ENCODE data around the gene FGF12.

Gene FGF12

DNA sequence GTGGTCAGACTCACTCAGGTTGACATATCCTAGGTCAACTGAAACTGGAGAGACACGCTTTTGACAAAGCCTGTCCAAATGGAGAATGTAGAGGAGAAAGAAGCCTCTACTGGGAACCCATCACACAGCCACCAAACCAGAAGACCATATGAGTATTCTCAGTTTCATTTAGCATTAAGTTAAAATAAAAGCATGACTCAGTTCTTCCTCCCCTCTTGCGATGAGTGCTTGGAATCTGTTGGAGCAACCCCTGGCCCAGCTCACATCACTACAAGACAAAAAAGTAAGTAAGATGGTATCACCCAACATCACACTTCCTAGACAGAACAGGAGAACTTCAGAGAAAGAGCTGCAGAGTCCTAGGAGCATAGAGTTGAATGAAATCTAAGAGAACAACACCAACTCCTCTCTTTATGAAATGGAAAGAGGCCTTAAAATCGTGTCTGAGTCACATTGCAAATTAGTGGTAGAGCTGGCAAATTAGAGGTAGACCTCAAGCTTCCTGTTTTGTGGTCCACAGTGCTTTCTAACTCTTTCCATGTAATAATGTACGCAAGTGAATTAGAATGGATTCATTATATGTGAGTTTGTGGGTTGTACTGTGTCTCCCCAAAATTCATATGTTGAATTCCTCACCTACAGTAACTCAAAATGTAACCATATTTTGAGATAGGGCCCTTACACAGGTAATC is 51.2 kb downstream of the FGF12 start:
- no peak overlapping the region for H3K4me2 ChIP-seq (ENCODE audit: low read length)
- H3K27me3 ChIP-seq (ENCODE audit: control insufficient read depth, insufficient read depth, low read length): no peaks in the 10 kb centered on the region
- no peaks in the 10 kb centered on the region for H3K36me3 ChIP-seq (ENCODE audit: insufficient read depth, low read length)
- no peaks in the 10 kb centered on the region for H3K4me1 ChIP-seq (ENCODE audit: control insufficient read depth, insufficient read depth, low read length)
- no peaks in the 10 kb centered on the region for H3K9me3 ChIP-seq (replicated peaks; ENCODE audit: low read length)
- H3K4me3 ChIP-seq (ENCODE audit: low read length): no peak overlapping the region
- no peak overlapping the region for H3K9ac ChIP-seq (ENCODE audit: low read depth, low read length)

DNA sequence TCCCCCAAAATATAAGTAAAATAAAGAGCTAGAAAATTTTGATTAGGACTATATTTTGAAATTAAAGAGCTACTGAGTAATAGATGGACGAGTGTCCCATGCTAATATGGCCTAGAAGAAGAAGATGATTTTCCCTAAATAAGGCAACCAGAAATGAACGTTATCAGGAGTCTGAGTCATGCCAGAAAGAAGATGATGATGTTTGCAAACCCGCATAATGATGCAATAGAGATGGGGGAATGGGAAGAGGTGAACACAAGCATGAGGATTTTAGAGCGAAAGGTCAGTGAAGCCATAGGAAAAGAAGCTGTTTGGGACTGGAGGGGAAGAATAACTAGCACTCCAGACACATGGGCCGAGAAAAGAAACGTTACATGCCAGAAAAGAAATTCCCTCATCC is 71.7 kb downstream of the FGF12 start:
- no peaks in the 10 kb centered on the region for H3K36me3 ChIP-seq (ENCODE audit: insufficient read depth, low read length)
- no peak overlapping the region for H3K4me3 ChIP-seq (ENCODE audit: low read length)
- H3K4me2 ChIP-seq (ENCODE audit: low read length): no peak overlapping the region
- no peaks in the 10 kb centered on the region for H3K4me1 ChIP-seq (ENCODE audit: control insufficient read depth, insufficient read depth, low read length)
- no peaks in the 10 kb centered on the region for H3K9me3 ChIP-seq (replicated peaks; ENCODE audit: low read length)
- H3K9ac ChIP-seq (ENCODE audit: low read depth, low read length): no peak overlapping the region
- no peaks in the 10 kb centered on the region for H3K27me3 ChIP-seq (ENCODE audit: control insufficient read depth, insufficient read depth, low read length)

DNA sequence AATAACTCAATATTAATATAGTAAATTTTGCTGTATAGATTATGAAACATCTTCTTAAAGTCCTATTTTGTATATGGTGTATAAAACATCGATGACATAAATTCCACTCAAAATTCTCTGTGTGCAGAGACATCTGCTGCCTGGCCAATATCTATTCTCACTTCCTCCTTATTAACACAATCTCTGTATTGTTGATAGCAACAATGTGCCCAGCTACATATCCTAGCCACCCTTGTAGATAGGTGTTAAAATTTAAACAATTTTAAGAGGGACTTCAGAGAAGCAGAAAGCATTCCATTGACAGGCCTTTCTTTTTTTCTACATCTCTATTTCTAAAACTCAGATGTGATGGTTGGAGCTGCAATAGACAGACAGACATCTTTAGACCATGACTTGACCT is 72.3 kb downstream of the FGF12 start:
- no peak overlapping the region for H3K9ac ChIP-seq (ENCODE audit: low read depth, low read length)
- H3K4me3 ChIP-seq (ENCODE audit: low read length): no peak overlapping the region
- no peak overlapping the region for H3K4me2 ChIP-seq (ENCODE audit: low read length)
- no peaks in the 10 kb centered on the region for H3K9me3 ChIP-seq (replicated peaks; ENCODE audit: low read length)
- no peaks in the 10 kb centered on the region for H3K4me1 ChIP-seq (ENCODE audit: control insufficient read depth, insufficient read depth, low read length)
- H3K36me3 ChIP-seq (ENCODE audit: insufficient read depth, low read length): no peaks in the 10 kb centered on the region
- no peaks in the 10 kb centered on the region for H3K27me3 ChIP-seq (ENCODE audit: control insufficient read depth, insufficient read depth, low read length)

DNA sequence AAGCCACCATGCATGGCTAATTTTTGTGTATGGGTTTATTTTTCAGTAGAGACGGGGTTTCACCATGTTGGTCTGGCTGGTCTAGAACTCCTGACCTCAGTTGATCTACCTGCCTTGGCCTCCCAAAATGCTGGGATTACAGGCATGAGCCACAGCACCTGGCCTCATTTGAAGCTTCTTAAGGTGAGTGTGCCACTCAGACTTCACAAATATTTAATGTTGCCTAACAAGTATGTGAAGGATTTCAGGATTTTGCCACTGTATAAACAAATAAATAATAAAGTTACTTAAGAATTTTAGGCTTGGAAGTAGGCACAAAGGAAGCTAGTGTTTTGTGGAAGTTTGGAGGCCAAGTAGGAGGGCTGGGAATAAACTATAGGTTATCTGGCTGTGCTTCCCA is 73.5 kb downstream of the FGF12 start:
- no peaks in the 10 kb centered on the region for H3K36me3 ChIP-seq (ENCODE audit: insufficient read depth, low read length)
- H3K4me1 ChIP-seq (ENCODE audit: control insufficient read depth, insufficient read depth, low read length): no peaks in the 10 kb centered on the region
- no peak overlapping the region for H3K9ac ChIP-seq (ENCODE audit: low read depth, low read length)
- no peaks in the 10 kb centered on the region for H3K9me3 ChIP-seq (replicated peaks; ENCODE audit: low read length)
- H3K27me3 ChIP-seq (ENCODE audit: control insufficient read depth, insufficient read depth, low read length): no peaks in the 10 kb centered on the region
- no peak overlapping the region for H3K4me3 ChIP-seq (ENCODE audit: low read length)
- H3K4me2 ChIP-seq (ENCODE audit: low read length): no peak overlapping the region

DNA sequence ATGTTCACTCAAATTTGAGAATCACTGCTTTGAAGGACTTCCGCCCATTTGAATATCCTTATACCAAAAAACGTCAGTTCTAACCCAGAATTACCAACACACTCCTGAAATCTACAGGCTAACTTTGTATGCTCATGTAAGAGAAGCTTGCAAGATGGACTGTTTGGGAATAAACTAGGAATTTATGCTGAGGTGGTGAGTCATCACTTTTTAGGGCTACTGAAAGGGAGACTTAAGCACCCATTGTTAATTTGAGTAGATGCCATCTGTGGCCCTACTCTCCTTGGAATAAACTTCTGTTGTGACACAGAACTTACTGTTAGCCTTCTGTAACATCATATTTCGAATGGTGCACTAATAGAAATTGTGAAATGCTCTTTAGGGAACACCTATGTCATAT is 74.6 kb downstream of the FGF12 start:
- no peak overlapping the region for H3K9ac ChIP-seq (ENCODE audit: low read depth, low read length)
- no peaks in the 10 kb centered on the region for H3K4me1 ChIP-seq (ENCODE audit: control insufficient read depth, insufficient read depth, low read length)
- no peaks in the 10 kb centered on the region for H3K9me3 ChIP-seq (replicated peaks; ENCODE audit: low read length)
- no peaks in the 10 kb centered on the region for H3K27me3 ChIP-seq (ENCODE audit: control insufficient read depth, insufficient read depth, low read length)
- H3K36me3 ChIP-seq (ENCODE audit: insufficient read depth, low read length): no peaks in the 10 kb centered on the region
- H3K4me3 ChIP-seq (ENCODE audit: low read length): no peak overlapping the region
- no peak overlapping the region for H3K4me2 ChIP-seq (ENCODE audit: low read length)

DNA sequence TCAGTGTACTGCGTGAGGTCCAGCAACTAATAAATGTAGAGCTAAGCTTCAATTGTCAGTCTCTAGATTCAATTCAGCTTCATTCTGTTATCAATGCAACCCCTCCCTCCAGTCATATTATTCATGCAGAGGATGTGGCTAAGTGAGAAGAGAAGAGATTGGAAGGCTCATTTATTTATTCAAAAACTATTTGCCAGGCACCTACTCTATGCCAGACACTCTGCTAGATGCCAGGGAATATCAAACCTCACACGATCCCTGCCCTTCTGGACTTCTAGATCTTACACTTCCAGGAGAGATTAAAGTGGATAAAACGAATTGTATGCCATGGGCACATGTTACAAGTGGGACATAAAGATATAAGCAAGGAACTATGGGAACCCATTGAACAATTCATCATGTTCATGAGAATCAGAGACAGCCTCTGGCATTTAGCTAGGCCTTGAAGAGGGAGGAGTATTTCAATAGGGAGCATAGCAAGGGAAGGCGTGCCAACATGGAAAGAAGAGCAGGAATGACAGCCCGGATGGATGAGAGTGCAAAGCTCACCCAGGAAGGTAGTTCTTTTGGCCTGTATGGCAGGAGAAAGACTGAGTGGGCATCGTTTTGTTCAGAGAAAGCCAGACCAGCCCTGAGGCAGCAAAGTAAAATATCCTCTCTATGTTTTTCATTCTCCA is 75.4 kb downstream of the FGF12 start:
- Histone ChIP-seq H3K4me1 (ENCODE audit: control insufficient read depth, insufficient read depth, low read length) (no peaks in the 10 kb centered on the region), H3K36me3 (ENCODE audit: insufficient read depth, low read length) (no peaks in the 10 kb centered on the region), H3K27me3 (ENCODE audit: control insufficient read depth, insufficient read depth, low read length) (no peaks in the 10 kb centered on the region), H3K4me2 (ENCODE audit: low read length) (no peak overlapping the region), H3K9me3 (replicated peaks; ENCODE audit: low read length) (no peaks in the 10 kb centered on the region), H3K9ac (ENCODE audit: low read depth, low read length) (no peak overlapping the region), H3K4me3 (ENCODE audit: low read length) (no peak overlapping the region)

DNA sequence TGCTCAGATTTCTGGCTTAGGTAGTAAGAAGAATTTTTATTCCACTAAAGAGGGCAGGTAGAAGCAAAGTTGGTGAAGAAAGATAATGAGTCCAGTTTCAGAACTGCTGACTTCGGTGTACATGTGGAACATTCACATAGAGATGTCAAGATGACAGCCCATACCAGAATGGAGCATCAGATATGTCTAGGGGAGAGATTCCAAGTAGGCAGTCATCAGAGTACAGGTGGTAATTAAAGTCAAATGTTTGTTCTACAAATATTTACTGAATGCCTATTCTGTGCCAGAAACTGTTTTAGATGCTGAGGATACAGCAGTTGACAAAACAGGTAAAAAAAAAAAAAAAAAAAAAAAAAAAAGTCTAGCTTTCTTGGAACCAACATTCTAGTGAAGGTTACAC is 81.9 kb downstream of the FGF12 start:
- no peaks in the 10 kb centered on the region for H3K4me1 ChIP-seq (ENCODE audit: control insufficient read depth, insufficient read depth, low read length)
- H3K9me3 ChIP-seq (replicated peaks; ENCODE audit: low read length): no peaks in the 10 kb centered on the region
- no peak overlapping the region for H3K4me3 ChIP-seq (ENCODE audit: low read length)
- no peaks in the 10 kb centered on the region for H3K36me3 ChIP-seq (ENCODE audit: insufficient read depth, low read length)
- no peak overlapping the region for H3K9ac ChIP-seq (ENCODE audit: low read depth, low read length)
- no peaks in the 10 kb centered on the region for H3K27me3 ChIP-seq (ENCODE audit: control insufficient read depth, insufficient read depth, low read length)
- H3K4me2 ChIP-seq (ENCODE audit: low read length): no peak overlapping the region

DNA sequence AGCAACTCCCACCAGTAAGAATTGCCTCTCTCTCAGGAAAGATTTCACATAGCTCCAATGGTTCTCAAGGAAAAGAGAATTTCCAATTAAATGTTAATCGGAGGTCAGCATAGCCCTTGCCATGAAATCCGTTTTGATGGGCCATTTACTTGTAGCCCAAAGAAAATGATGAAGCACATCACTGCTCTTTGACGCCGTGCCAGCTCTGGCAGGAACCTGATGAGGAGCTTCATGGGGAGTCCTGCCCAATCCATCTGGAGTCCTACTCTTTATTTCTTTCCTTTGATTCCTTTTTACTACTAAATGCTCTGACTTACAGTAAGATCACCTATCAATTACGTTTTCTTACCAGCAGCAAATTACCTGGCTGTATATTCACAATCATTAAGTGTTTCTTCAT is 84.7 kb downstream of the FGF12 start:
- Histone ChIP-seq H3K4me3 (ENCODE audit: low read length) (no peak overlapping the region), H3K27me3 (ENCODE audit: control insufficient read depth, insufficient read depth, low read length) (no peaks in the 10 kb centered on the region), H3K9ac (ENCODE audit: low read depth, low read length) (no peak overlapping the region), H3K4me1 (ENCODE audit: control insufficient read depth, insufficient read depth, low read length) (no peaks in the 10 kb centered on the region), H3K36me3 (ENCODE audit: insufficient read depth, low read length) (no peaks in the 10 kb centered on the region), H3K9me3 (replicated peaks; ENCODE audit: low read length) (no peaks in the 10 kb centered on the region), H3K4me2 (ENCODE audit: low read length) (no peak overlapping the region)

DNA sequence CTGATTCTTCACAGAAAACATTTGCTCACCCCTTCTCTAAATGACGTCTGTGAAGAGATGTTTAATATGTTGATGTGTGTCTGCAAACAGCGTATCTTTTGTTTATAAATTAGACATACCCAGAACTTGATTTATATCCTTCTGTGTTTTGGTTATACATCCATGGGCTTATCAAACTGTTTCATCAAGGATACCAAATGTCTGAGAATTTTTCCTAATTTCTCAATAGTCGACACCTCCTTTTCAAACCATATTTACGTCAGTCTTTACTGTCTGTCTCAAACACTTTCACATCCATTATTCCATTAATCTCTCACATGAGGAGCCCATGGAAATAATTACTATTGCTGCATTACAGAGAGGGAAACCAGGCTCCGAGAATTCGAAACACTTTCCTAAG is 85.4 kb downstream of the FGF12 start:
- Histone ChIP-seq H3K4me1 (ENCODE audit: control insufficient read depth, insufficient read depth, low read length) (no peaks in the 10 kb centered on the region), H3K9me3 (replicated peaks; ENCODE audit: low read length) (no peaks in the 10 kb centered on the region), H3K27me3 (ENCODE audit: control insufficient read depth, insufficient read depth, low read length) (no peaks in the 10 kb centered on the region), H3K36me3 (ENCODE audit: insufficient read depth, low read length) (no peaks in the 10 kb centered on the region), H3K4me3 (ENCODE audit: low read length) (no peak overlapping the region), H3K9ac (ENCODE audit: low read depth, low read length) (no peak overlapping the region), H3K4me2 (ENCODE audit: low read length) (no peak overlapping the region)

DNA sequence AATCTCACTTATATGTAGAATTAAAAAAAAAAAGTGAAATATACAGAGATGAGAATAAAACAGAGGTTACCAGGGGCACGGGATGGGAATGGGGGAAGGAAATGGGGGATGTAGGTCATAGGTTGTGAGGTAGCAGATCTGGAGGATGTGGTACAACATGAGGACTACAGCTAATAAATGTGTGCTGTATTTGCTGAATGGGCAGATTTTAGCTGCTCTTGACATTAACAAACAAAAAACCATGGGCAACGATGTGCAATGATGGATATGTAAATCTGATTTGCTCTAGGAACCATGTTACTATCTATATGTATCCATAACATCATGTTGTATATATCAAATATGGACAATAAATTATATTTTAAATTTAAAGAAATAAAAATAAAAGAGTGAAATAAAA is 87.4 kb downstream of the FGF12 start:
- Histone ChIP-seq H3K9me3 (replicated peaks; ENCODE audit: low read length) (no peaks in the 10 kb centered on the region), H3K9ac (ENCODE audit: low read depth, low read length) (no peak overlapping the region), H3K4me2 (ENCODE audit: low read length) (no peak overlapping the region), H3K27me3 (ENCODE audit: control insufficient read depth, insufficient read depth, low read length) (no peaks in the 10 kb centered on the region), H3K4me1 (ENCODE audit: control insufficient read depth, insufficient read depth, low read length) (no peaks in the 10 kb centered on the region), H3K4me3 (ENCODE audit: low read length) (no peak overlapping the region), H3K36me3 (ENCODE audit: insufficient read depth, low read length) (no peaks in the 10 kb centered on the region)

DNA sequence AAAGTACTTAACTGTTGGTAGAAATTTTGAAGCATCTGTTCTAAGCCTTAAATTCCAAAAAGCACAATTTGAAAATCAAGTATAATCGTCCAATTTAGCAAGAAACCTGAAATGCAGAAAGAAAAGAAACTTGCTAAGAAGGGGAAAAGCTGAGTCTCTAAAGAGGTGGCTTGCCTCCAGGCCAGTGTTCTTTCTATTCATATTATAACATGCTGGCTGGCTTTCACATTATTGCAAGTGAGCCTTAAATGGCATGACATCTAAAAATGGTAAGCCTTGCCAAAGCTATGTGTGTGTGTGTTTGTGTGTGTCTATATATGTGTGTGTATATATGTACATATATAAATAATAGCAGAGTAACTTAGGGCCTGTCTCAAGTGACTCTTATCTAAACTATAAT is 89.5 kb downstream of the FGF12 start:
- no peaks in the 10 kb centered on the region for H3K9me3 ChIP-seq (replicated peaks; ENCODE audit: low read length)
- no peaks in the 10 kb centered on the region for H3K4me1 ChIP-seq (ENCODE audit: control insufficient read depth, insufficient read depth, low read length)
- no peak overlapping the region for H3K4me2 ChIP-seq (ENCODE audit: low read length)
- no peaks in the 10 kb centered on the region for H3K27me3 ChIP-seq (ENCODE audit: control insufficient read depth, insufficient read depth, low read length)
- no peak overlapping the region for H3K4me3 ChIP-seq (ENCODE audit: low read length)
- no peaks in the 10 kb centered on the region for H3K36me3 ChIP-seq (ENCODE audit: insufficient read depth, low read length)
- no peak overlapping the region for H3K9ac ChIP-seq (ENCODE audit: low read depth, low read length)
